ENCODE results near the gene LUZP1.
A peak's percentile ranks its signal among the peaks of the same experiment; 100 is the strongest.

The LUZP1 gene

GRCh38 chr1:23114424-23115079, 54.1 kb downstream of the LUZP1 start:
- DNase-seq: no peak

- DNase-seq: no peak
Measured at GRCh38 chr1:23111600-23112535, 56.8 kb downstream of the LUZP1 start.

DNA sequence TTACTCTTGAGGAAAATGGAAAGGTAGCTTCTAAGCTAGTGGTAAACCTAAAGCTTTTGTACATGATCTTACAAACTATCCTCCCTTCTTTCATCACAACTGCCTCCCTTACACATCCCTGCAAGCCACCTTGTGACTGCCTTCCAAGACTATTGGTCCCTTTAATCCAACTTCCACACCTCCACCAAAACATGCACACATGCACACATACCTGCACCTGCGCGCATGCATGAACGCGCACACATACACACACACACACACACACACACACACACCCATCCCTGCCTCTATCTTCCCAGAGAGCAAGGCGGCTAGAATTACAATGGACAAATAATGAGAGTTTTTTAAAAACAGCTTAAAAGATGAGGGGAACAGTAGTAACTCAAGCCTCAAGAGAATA, 58.3 kb downstream of the LUZP1 start:
- DNase-seq: no peak

GRCh38 chr1:23108918-23109533, 59.6 kb downstream of the LUZP1 start:
- DNase-seq: no peak

GRCh38 chr1:23103001-23103889, 65.4 kb downstream of the LUZP1 start:
- peak in 1 of 2 experiments; percentile 28 for DNase-seq

GRCh38 chr1:23102289-23102688, 66.4 kb downstream of the LUZP1 start:
- DNase-seq: no peak

DNA sequence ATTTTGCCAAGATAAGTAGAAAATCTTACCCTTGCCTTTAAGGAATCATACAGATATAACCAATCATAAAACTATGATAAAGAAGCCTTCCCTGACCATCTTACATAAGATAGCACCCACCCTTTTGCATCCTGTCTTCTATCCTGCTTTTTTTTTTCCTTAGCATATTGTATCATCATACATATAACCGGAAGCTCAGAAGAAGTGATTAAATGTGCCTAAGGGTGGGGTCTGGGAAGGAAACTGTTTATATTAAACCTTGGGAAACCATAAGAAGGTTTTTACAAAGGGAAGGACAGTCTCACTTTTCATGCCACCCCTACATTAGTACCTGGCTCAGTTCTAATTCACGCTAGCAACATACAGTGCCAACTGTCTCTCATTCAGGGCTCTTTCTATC, 66.8 kb downstream of the LUZP1 start:
- no peak for DNase-seq

DNA sequence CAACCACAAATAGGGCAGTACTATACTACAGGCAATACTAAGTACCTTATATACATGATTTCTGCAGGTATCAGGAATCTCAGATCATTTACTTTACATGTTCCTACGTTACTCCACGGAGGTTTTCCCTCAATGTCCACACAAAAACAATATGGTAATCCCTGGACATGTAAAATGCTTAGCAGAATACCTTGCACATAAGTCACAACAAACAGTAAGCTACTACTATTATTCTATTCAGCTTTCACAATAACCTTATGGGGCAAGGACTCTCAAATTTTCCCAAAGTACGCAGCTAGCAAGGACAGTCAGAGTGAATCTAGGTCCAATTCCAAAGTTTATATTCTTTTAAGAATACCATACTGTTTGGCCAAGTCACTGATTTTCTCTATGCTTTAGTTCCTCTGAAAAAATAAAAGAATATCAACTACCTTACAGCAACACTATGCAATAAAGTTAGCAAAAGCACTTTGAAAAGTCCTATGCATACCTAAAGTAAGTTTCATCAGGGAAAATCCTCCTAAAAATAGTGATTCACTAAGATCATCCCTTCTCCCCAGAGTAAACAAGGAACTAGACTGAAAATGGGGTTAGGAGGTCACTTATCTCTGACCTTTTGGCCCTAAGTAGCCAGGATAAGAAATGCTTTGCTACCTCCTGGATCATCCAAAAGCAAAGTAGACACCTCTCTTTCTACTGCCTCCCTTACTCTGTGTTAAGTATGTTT, 67.4 kb downstream of the LUZP1 start:
- DNase-seq: no peak

DNA sequence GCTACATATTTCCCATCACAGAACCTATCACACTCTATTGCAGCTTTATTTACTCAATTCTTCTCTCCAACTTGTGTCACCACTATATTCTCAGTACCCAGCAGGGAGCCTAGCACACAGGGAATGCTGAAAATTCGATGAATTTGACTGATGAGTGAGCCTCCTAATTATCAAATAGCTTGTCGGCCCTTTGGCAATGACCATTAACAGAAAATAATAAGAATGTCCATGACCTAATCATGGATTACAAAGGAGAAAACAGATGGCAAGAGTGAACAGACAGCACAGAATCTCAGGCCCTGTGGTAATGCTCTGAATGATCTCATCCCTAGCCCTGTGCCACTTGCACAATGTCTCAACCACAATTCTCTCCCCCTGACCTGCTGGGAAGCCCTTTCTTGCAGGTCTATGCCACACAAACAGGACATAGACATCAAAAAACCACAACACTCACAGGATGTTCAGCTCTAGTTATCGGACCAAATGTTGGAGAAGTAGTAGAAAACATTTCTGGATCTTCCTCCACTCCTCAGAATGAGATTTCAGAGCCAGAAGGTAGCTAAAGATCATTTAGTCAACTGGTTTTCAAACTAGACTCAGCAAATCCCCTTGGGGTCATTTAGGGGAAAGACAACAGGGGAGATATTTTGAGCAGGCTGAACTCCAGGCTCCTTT, 68.4 kb downstream of the LUZP1 start:
- DNase-seq: peak; percentile 84 to 94

GRCh38 chr1:23099171-23099536, 69.5 kb downstream of the LUZP1 start:
- no peak for DNase-seq

DNA sequence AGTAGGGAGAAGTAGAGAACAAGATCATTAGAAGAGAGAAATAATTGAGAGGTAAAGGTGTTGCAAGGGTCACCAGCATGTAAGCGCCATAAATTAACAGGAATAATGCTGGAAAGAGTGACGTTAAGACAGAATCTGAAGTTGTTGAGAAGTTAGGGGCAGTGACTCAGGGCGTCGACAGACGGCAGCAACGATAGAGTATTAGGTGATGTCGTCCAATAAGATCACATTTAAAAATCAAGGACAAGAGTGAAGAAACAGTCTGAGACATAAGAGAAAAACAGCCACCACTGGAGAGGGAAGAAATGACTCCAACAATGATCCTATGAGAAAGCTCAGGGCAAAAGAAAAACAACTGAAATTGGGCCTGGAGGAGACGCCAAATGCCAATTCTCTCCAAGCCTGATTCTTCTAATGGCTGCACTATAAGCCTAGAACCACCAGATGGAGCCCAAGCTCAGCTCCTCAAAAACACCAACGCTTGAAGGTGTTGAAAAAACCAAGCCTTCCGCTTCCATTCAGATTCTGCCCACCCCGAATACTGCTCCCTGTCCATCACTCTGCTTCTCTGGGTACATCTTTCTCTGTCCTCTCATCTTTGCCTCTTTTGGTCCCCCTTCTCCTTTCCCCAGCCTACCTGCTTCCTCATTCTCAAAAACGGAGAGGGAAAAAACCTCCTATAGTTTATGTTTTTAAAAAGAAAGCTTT, 70.0 kb downstream of the LUZP1 start:
- peak; percentile 35 to 54 for DNase-seq

DNA sequence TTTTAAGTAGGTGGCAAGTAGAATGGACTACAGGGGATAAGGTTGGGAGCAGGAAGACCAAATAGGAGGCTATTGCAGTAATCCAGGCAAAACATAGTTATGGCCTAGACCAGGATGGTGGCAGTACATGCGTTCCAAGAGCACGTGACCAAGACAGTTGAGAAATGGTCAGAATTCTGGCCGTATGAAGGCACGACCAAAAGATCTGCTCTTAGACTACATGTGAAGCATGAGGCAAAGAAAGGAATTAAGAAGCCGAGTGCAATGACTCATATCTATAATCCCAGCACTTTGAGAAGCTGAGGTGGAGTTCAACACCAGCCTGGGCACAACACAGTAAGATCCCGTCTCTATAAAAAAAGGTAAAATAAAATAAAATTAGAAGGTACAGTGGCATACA, 71.3 kb downstream of the LUZP1 start:
- no peak for DNase-seq

GRCh38 chr1:23092447-23092846, 76.2 kb downstream of the LUZP1 start:
- no peak for DNase-seq

GRCh38 chr1:23091545-23091944, 77.1 kb downstream of the LUZP1 start:
- DNase-seq: no peak

- no peak for DNase-seq
Measured at GRCh38 chr1:23090056-23090455, 78.6 kb downstream of the LUZP1 start.

- DNase-seq: no peak
Measured at GRCh38 chr1:23088027-23088426, 80.6 kb downstream of the LUZP1 start.

DNA sequence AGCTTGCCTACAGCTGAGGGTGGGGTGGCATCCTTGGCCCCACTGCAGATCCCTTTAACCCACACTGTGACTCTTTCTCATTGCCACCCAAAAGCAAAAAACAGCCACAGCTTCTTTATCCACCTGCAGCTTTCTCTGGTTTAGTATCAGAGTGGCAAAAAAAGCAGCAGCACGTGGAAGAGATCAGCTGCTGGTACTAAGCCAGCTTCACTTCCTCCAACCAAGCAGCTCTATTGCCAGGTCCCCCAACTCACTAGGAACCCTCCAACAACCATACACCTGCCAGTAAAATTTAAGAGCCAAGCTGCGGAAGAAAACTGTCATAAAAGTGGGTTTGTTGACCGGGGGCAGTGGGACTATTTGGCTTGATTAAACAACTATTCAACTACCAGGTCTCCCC, 83.0 kb downstream of the LUZP1 start:
- DNase-seq: no peak

DNA sequence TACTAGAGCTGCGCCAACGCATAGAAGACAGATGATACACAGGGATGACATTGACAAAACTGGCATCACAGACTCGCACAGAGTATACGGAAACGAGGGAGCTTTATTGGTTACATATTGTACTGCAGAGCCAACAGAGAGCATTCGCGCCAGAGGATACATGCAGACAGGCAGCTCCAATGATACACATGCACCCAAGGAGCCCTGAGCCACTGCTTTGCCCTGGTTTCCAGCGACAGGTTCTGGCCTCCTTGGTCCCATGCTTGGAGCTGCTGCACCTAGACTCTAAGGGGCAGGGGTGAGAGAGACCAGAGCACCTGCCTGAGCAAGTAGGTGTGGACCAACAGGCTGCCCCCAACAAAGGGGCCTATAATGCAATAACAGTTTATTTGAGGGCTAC, 83.8 kb downstream of the LUZP1 start:
- DNase-seq: no peak

GRCh38 chr1:23083714-23084480, 84.8 kb downstream of the LUZP1 start:
- DNase-seq: no peak

DNA sequence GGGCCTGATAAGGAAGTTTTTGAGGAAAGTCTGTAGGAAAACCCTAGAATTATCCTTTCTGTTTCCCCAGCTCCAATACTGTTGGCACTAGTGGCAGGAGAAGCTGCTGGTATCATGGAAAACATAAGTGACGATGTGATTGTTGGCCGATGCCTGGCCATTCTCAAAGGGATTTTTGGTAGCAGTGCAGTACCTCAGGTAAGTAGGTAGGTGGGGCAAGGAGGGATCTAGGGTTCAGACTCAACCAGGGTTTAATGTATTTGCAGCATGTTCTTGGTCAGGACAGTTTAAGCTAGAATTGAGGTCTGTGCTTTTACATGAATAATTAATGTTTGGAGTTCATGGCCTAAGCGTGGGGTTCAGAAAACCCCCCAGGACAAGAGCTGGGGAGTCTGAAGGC, 87.3 kb downstream of the LUZP1 start:
- no peak for DNase-seq
